GM12878 (cell line): Measurements from ENCODE around the gene UBASH3A. TPM values are rescaled to one million over a fixed set of nuclear protein-coding genes. Genes with fewer than 3 reads are reported as not detected.

ENCODE experiments used
- ATAC-seq: fragments of 200-7000 bp; cut with Tn5 transposase; 3 replicates; pipeline ENCODE4 v1.9.1; 2020; ENCODE audit warnings: mild to moderate bottlenecking, moderate library complexity
- BruUV-seq: library from RNA; stranded (reverse); fragments of 400-500 nt; replicated peaks from 2 replicates; lab custom pipeline; 2021; lab: Mats Ljungman, UMichigan
- CTCF ChIA-PET: fragments of 300-600 bp; sonication (Branson Sonifier 250); formaldehyde crosslinking; extraction: SDS; loops from one replicate; lab custom pipeline; 2021; ENCODE audit warnings: inconsistent platforms; lab: Yijun Ruan, JAX
- POLR2A ChIA-PET: fragments of 350-600 bp; formaldehyde crosslinking; extraction: SDS; loops from one replicate; lab custom pipeline; 2021; ENCODE audit warnings: inconsistent platforms; lab: Charles Lee
- RAD21 ChIA-PET: fragments of 300-600 bp; sonication (Branson Sonifier 250); formaldehyde crosslinking; loops from one replicate; lab custom pipeline; 2023; ENCODE audit warnings: antibody characterized with exemption; ENCODE audit not compliant: unreplicated experiment; lab: Charles Lee
- SMC1A ChIA-PET: fragments of 300-600 bp; sonication (Branson Sonifier 250); formaldehyde crosslinking; loops from one replicate; lab custom pipeline; 2023; ENCODE audit not compliant: unreplicated experiment, uncharacterized antibody; lab: Charles Lee
- DNase-seq: peaks from one replicate; pipeline ENCODE4 v3.0.0-alpha.2; 2011; ENCODE audit warnings: low read depth, low spot score
- FAIRE-seq: peaks from 3 replicates; lab custom pipeline; 2011; peaks lifted over from hg19 to GRCh38; lab: Jason Lieb, UNC
- H2AFZ ChIP-seq: 2 replicates; pipeline ENCODE4 v1.6.0; 2011; ENCODE audit warnings: low read depth, low read length, control low read depth; ENCODE audit not compliant: control insufficient read depth
- H3K27ac ChIP-seq: 2 replicates; pipeline ENCODE4 v1.5.1; 2011; ENCODE audit warnings: control low read depth; ENCODE audit not compliant: control insufficient read depth, insufficient read depth
- H3K27me3 ChIP-seq, 2 experiments: replicated peaks in 1 of 2; 2 replicates each; pipeline versions ENCODE4 v1.6.0 to v1.6.1; 2011; ENCODE audit warnings: low read length in 1 of 2; ENCODE audit not compliant: control insufficient read depth in 2 of 2, insufficient read depth in 2 of 2
- H3K36me3 ChIP-seq, 2 experiments: 2 replicates each; pipeline ENCODE4 v1.5.1; 2011; ENCODE audit warnings: low read length in 1 of 2; ENCODE audit not compliant: control insufficient read depth in 2 of 2, insufficient read depth in 2 of 2
- H3K4me1 ChIP-seq: 2 replicates; pipeline ENCODE4 v1.6.1; 2011; ENCODE audit warnings: mild to moderate bottlenecking, low read length, moderate library complexity, mixed read lengths; ENCODE audit not compliant: control insufficient read depth, insufficient read depth
- H3K4me2 ChIP-seq: 2 replicates; pipeline ENCODE4 v1.6.0; 2011; ENCODE audit warnings: control low read depth; ENCODE audit not compliant: control insufficient read depth, insufficient read depth
- H3K4me3 ChIP-seq: fragments of 200-600 bp; sonication (generic); 2 replicates; pipeline ENCODE4 v1.5.1; 2016
- H3K79me2 ChIP-seq: 2 replicates; pipeline ENCODE4 v1.6.0; 2011; ENCODE audit warnings: low read length; ENCODE audit not compliant: control insufficient read depth, insufficient read depth
- H3K9ac ChIP-seq: 2 replicates; pipeline ENCODE4 v1.8.0; 2011; ENCODE audit warnings: low read length, control low read depth, mixed read lengths; ENCODE audit not compliant: control insufficient read depth, insufficient read depth
- H3K9me3 ChIP-seq: replicated peaks from 3 replicates; pipeline ENCODE4 v1.5.1; 2011; ENCODE audit warnings: mild to moderate bottlenecking, low read length; ENCODE audit not compliant: control insufficient read depth, insufficient read depth
- H4K20me1 ChIP-seq: 2 replicates; pipeline ENCODE4 v1.6.0; 2011; ENCODE audit not compliant: control insufficient read depth, insufficient read depth
- BACH1 ChIP-seq: fragments of 450-650 bp; IDR thresholded peaks from 2 replicates; pipeline ENCODE4 v1.6.1; 2017; ENCODE audit warnings: mild to moderate bottlenecking, borderline replicate concordance
- CEBPB ChIP-seq, 2 experiments: fragments of 150-350 bp in 1 of 2; IDR thresholded peaks; 2 replicates each; pipeline ENCODE4 v1.6.1; 2012 to 2014; ENCODE audit warnings: low read depth in 2 of 2, low read length in 2 of 2, borderline replicate concordance in 1 of 2, inconsistent platforms in 1 of 2
- JUND ChIP-seq: IDR thresholded peaks from 2 replicates; pipeline ENCODE4 v1.6.1; 2012; ENCODE audit warnings: low read depth, mild to moderate bottlenecking, low read length, improper control_type of control experiment, moderate library complexity
- NBN ChIP-seq: fragments of 450-650 bp; IDR thresholded peaks from 2 replicates; pipeline ENCODE4 v1.6.1; 2016
- RELB ChIP-seq: fragments of 450-650 bp; IDR thresholded peaks from 2 replicates; pipeline ENCODE4 v1.6.1; 2017; ENCODE audit warnings: low read depth, mild to moderate bottlenecking, moderate library complexity
- WGBS: methylation state at CpG from one replicate; pipeline ENCODE4 v1.1.6; 2016; ENCODE audit warnings: low lambda C conversion rate; ENCODE audit not compliant: insufficient replicate concordance, insufficient coverage; ENCODE audit errors: missing lambda C conversion rate; 5-methylcytosine and 5-hydroxymethylcytosine counted together
- in situ Hi-C: fragments of 300-500 bp; cut with MboI; formaldehyde crosslinking; loops from 9 replicates; pipeline ENCODE4 v1.14.3; 2018; ENCODE audit warnings: mixed read lengths
- intact Hi-C: fragments of 100-400 bp; cut with micrococcal nuclease; formaldehyde crosslinking; loops from one replicate; pipeline ENCODE4 v1.14.2; 2022; ENCODE audit not compliant: unreplicated experiment
- polyA plus RNA-seq, 11 experiments: library from polyadenylated mRNA; depleted of rRNA in 4 of 11; unstranded in 6 of 11; stranded (reverse) in 5 of 11; fragments of >200 nt; fragmentation: Nextera tagmentation in 4 of 11; fragmentation: Illumina TruSeq in 1 of 11; extraction: Ambion mirVana in 4 of 11; extraction: Trizol in 1 of 11; gene quantifications; 1 replicate in 1 of 11; 2 replicates in 10 of 11; pipeline versions ENCODE4 v1.2.1 to v1.2.3, GENCODE V29; 2011 to 2016; ENCODE audit warnings: inconsistent platforms in 2 of 11, missing spikeins in 2 of 11, low read depth in 1 of 11
- total RNA-seq, 4 experiments: library from RNA; depleted of rRNA in 3 of 4; stranded (reverse); fragments of >200 nt in 3 of 4; fragmentation: Illumina TruSeq in 1 of 4; extraction: Trizol in 1 of 4; gene quantifications; 2 replicates each; pipeline versions ENCODE4 v1.2.1 to v1.2.3, GENCODE V29; 2013 to 2021

The UBASH3A gene
- total and polyA plus RNA-seq, 10 of the 15 experiments (the other 5 are each of a cell fraction or from before 2014, with no cell fraction given): 0.04 to 0.39 (median 0.23) TPM; not detected in 1

GRCh38 chr21:42473498-42474042 lies 69.9 kb downstream of the UBASH3A start:
- TF ChIP-seq BACH1 (no peak), JUND (no peak), CEBPB (IDR thresholded peaks at IDR 0.05; ENCODE audit: borderline replicate concordance in 1 of 2, low read depth in 2 of 2, low read length in 2 of 2) (no peak), RELB (no peak), NBN (no peak)
- TF ChIP-seq, all 136 proteins: peak for 0
- DNase-seq (no peak), ATAC-seq (no peak), FAIRE-seq (no peak)
- Histone ChIP-seq H3K4me1 (peaks cover 53% of the 10 kb centered on the region), H3K9ac (no peak overlapping the region), H3K9me3 (no peaks in the 10 kb centered on the region), H3K27ac (no peak overlapping the region), H3K27me3 (no peaks in the 10 kb centered on the region), H3K4me3 (no peak overlapping the region), H2AFZ (no peak overlapping the region), H3K4me2 (no peak overlapping the region), H3K79me2 (no peaks in the 10 kb centered on the region), H3K36me3 (no peaks in the 10 kb centered on the region), H4K20me1 (no peaks in the 10 kb centered on the region)
- RAD21 ChIA-PET: interaction anchor here (0.7 to 7.1 kb wide), 8 partner anchors 17 to 62 kb away, joined by 3 to 58 read pairs (median 4); no protein-coding TSS in a partner anchor
- TSS peak; percentile 79 for BruUV-seq
- CTCF ChIA-PET: interaction anchor here (6.4 kb wide), 1 partner anchor 62 kb away, joined by 71 read pairs; no protein-coding TSS in a partner anchor
- SMC1A ChIA-PET: interaction anchor here (0.8 to 2.7 kb wide), 5 partner anchors 17 to 61 kb away, joined by 3 to 29 read pairs (median 4); no protein-coding TSS in a partner anchor
- WGBS: 97% methylated on average over 9 of the region's 9 CpGs
- POLR2A ChIA-PET: interaction anchor here (0.6 to 2.0 kb wide), 3 partner anchors 12 to 61 kb away, joined by 4 to 7 read pairs (median 6); no protein-coding TSS in a partner anchor
- intact Hi-C loops: no loop called here
- in situ Hi-C loops: no loop called here
